GM12874 (cell line): ENCODE measurements around the gene CNOT9.

ENCODE experiments used
- CTCF ChIP-seq: IDR thresholded peaks from 2 replicates; pipeline ENCODE4 v1.5.1; 2011; ENCODE audit warnings: low read depth, mild to moderate bottlenecking, control low read depth, low read length, moderate library complexity; ENCODE audit not compliant: insufficient read depth

The CNOT9 gene

GRCh38 chr2:218569038-218569431 is 396 bp downstream of the CNOT9 start:
- TF ChIP-seq CTCF, result no peak

GRCh38 chr2:218569661-218570500 is 1.2 kb downstream of the CNOT9 start:
- TF ChIP-seq CTCF, result no peak

GRCh38 chr2:218570850-218571249 is 2.2 kb downstream of the CNOT9 start:
- no peak for TF ChIP-seq CTCF

GRCh38 chr2:218576854-218577253 is 8.2 kb downstream of the CNOT9 start:
- TF ChIP-seq CTCF, result no peak

GRCh38 chr2:218577482-218578220 is 9.0 kb downstream of the CNOT9 start:
- TF ChIP-seq CTCF, result no peak

GRCh38 chr2:218578272-218578877 is 9.7 kb downstream of the CNOT9 start:
- no peak for TF ChIP-seq CTCF

GRCh38 chr2:218582076-218582475 is 13.4 kb downstream of the CNOT9 start:
- TF ChIP-seq CTCF, result no peak
